ENCODE measurements around the gene GRM7. TPM values are rescaled to one million over a fixed set of nuclear protein-coding genes. Genes with fewer than 3 reads are reported as not detected.

Gene GRM7
- total and polyA plus RNA-seq, 2 of the 4 experiments (the other 2 are of a cell fraction), result not detected

DNA sequence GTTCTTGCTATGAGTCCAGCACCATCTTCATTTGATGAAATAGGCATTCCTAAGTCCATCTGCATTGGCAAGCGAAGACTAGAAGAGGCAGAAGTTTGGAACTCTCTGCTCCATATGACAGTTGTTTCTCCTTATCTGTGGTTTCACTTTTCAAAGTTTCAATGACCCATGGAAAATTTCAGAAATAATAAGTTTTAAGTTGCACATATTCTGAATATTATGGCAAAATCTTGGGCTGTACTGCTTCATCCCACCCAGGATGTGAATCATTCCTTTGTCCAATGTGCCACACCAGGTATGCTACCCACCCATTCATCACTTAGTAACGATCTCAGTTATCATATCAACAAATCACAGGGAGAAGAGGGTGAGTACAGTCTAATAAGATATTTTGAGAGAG, 647.9 kb downstream of the GRM7 start:
- POLR2A ChIA-PET (ENCODE audit: unreplicated experiment), result no interaction called here
- H3K23ac ChIP-seq (ENCODE audit: low read depth, low read length), result no peak overlapping the region
- no peak overlapping the region for H4K8ac ChIP-seq (ENCODE audit: low read depth in 2 of 2, low read length in 2 of 2)
- ATAC-seq (ENCODE audit: low read depth), result no peak
- no peak overlapping the region for H3K4ac ChIP-seq (ENCODE audit: low read depth, low read length)
- no peak overlapping the region for H2BK15ac ChIP-seq (ENCODE audit: low read depth, low read length)
- TF ChIP-seq CEBPB (IDR thresholded peaks at IDR 0.05; ENCODE audit: low read depth, low read length) (no peak), CTCF (conservative IDR thresholded peaks at IDR 0.05; ENCODE audit: low read depth, low read length) (no peak), RCOR1 (IDR thresholded peaks at IDR 0.05; ENCODE audit: insufficient replicate concordance, low read length) (no peak), BHLHE40 (IDR thresholded peaks at IDR 0.05; ENCODE audit: low read depth, low read length) (no peak), NFE2L2 (IDR thresholded peaks at IDR 0.05; ENCODE audit: low read depth, low read length) (no peak), USF2 (IDR thresholded peaks at IDR 0.05; ENCODE audit: low read depth, low read length) (no peak), MAFK (IDR thresholded peaks at IDR 0.05; ENCODE audit: low read depth, low read length) (no peak), FOS (IDR thresholded peaks at IDR 0.05; ENCODE audit: low read depth, low read length) (no peak), MAZ (IDR thresholded peaks at IDR 0.05; ENCODE audit: borderline replicate concordance, low read depth, low read length) (no peak), CHD1 (IDR thresholded peaks at IDR 0.05; ENCODE audit: low read depth, low read length) (no peak), RFX5 (IDR thresholded peaks at IDR 0.05; ENCODE audit: low read depth, low read length) (no peak), POLR2A (IDR thresholded peaks at IDR 0.05; ENCODE audit: low read depth, low read length) (no peak), SMC3 (IDR thresholded peaks at IDR 0.05; ENCODE audit: low read depth, low read length) (no peak), ELK1 (IDR thresholded peaks at IDR 0.05; ENCODE audit: borderline replicate concordance, low read depth, low read length) (no peak), MXI1 (IDR thresholded peaks at IDR 0.05; ENCODE audit: borderline replicate concordance, low read depth, low read length) (no peak), RAD21 (IDR thresholded peaks at IDR 0.05; ENCODE audit: low read length) (no peak)
- no peak overlapping the region for H2AK9ac ChIP-seq (replicated peaks; ENCODE audit: low read depth, low read length, poor library complexity)
- intact Hi-C loops (cut with micrococcal nuclease), result no loop called here
- H3K9me1 ChIP-seq (ENCODE audit: insufficient read depth, low read length), result no peaks in the 10 kb centered on the region
- H3K4me2 ChIP-seq (ENCODE audit: low read depth, low read length), result no peak overlapping the region
- no peak overlapping the region for H2AFZ ChIP-seq (replicated peaks; ENCODE audit: low read length, poor library complexity)
- no peak overlapping the region for H3K56ac ChIP-seq (ENCODE audit: extremely low read depth, insufficient read depth, low read length)
- H3K9ac ChIP-seq (ENCODE audit: low read depth, low read length), result no peak overlapping the region
- no peaks in the 10 kb centered on the region for H3K27me3 ChIP-seq (ENCODE audit: control insufficient read depth, insufficient read depth, low read length)
- H2BK20ac ChIP-seq (ENCODE audit: low read depth, low read length), result no peak overlapping the region
- no peak overlapping the region for H4K91ac ChIP-seq (ENCODE audit: insufficient read depth, low read depth, low read length)
- H3K4me3 ChIP-seq (ENCODE audit: insufficient read depth, low read depth, low read length), result no peak overlapping the region
- no peaks in the 10 kb centered on the region for H4K20me1 ChIP-seq (ENCODE audit: insufficient read depth, low read length)
- in situ Hi-C loops (cut with MboI; ENCODE audit: low sequenced_read_pairs), result no loop called here
- H4K5ac ChIP-seq (ENCODE audit: low read depth, low read length), result no peak overlapping the region
- H2BK5ac ChIP-seq (ENCODE audit: low read depth, low read length, poor library complexity, severe bottlenecking), result no peak overlapping the region
- CTCF ChIA-PET, result no interaction called here
- H2BK120ac ChIP-seq (ENCODE audit: low read depth, low read length), result no peak overlapping the region
- no peak overlapping the region for H3K14ac ChIP-seq (replicated peaks; ENCODE audit: low read depth, low read length)
- no peak overlapping the region for H2AK5ac ChIP-seq (ENCODE audit: low read depth, low read length)
- H3K9me3 ChIP-seq (ENCODE audit: control insufficient read depth, insufficient read depth, low read length), result peaks cover 9% of the 10 kb centered on the region
- H3K36me3 ChIP-seq (ENCODE audit: control insufficient read depth, insufficient read depth, low read length), result no peaks in the 10 kb centered on the region
- no peaks in the 10 kb centered on the region for H3K79me1 ChIP-seq (ENCODE audit: low read depth in 1 of 2, low read length in 2 of 2)
- no peak for DNase-seq
- H3K27ac ChIP-seq (ENCODE audit: insufficient read depth, low read length), result no peak overlapping the region
- BruUV-seq (replicated peaks), result no TSS peak
- H3K18ac ChIP-seq (ENCODE audit: low read depth, low read length), result no peak overlapping the region
- dilution Hi-C loops (cut with HindIII; ENCODE audit: low sequenced_read_pairs, unreplicated experiment), result no loop called here
- no CpG with 5 or more reads among the region's 2 CpGs for WGBS, 2 experiments (ENCODE audit: extremely low coverage in 2 of 2, insufficient read length in 1 of 2)
- no peaks in the 10 kb centered on the region for H3K4me1 ChIP-seq (ENCODE audit: control insufficient read depth, insufficient read depth, low read length)

All from IMR-90 (cell line).